Panc1 (cell line): Measurements from ENCODE around the gene FAF1. TPM values are rescaled to one million over a fixed set of nuclear protein-coding genes. Genes with fewer than 3 reads are reported as not detected.

Experiments used
- ATAC-seq: fragments of 200-7000 bp; cut with Tn5 transposase; 2 replicates; pipeline ENCODE4 v1.9.1; 2020; ENCODE audit warnings: mild to moderate bottlenecking, moderate library complexity
- BruUV-seq: library from RNA; stranded (reverse); fragments of 400-500 nt; replicated peaks from 2 replicates; lab custom pipeline; 2021; lab: Mats Ljungman, UMichigan
- CTCF ChIA-PET: fragments of 300-600 bp; sonication (Branson Sonifier 250); formaldehyde crosslinking; loops from one replicate; lab custom pipeline; 2022; ENCODE audit warnings: antibody characterized with exemption; lab: Charles Lee
- POLR2A ChIA-PET: fragments of 300-600 bp; sonication (Branson Sonifier 250); formaldehyde crosslinking; loops from one replicate; lab custom pipeline; 2022; ENCODE audit warnings: antibody characterized with exemption; lab: Charles Lee
- DNase-seq: peaks from one replicate; pipeline ENCODE4 v3.0.0-alpha.2; 2010; ENCODE audit warnings: low read depth, low spot score
- H3K27ac ChIP-seq: 2 replicates; pipeline ENCODE4 v1.5.1; 2011; ENCODE audit warnings: mild to moderate bottlenecking, low read length, inconsistent platforms
- H3K27me3 ChIP-seq: fragments of 200-500 bp; sonication (Bioruptor generic); 2 replicates; pipeline ENCODE4 v1.6.0; 2014; ENCODE audit warnings: low read length, inconsistent platforms; ENCODE audit not compliant: control insufficient read depth, insufficient read depth
- H3K36me3 ChIP-seq: fragments of 200-500 bp; sonication (Bioruptor generic); 2 replicates; pipeline ENCODE4 v1.5.1; 2014; ENCODE audit warnings: inconsistent platforms, mild to moderate bottlenecking, low read length, moderate library complexity; ENCODE audit not compliant: control insufficient read depth, insufficient read depth
- H3K4me1 ChIP-seq: 2 replicates; pipeline ENCODE4 v1.5.1; 2011; ENCODE audit warnings: inconsistent platforms, mild to moderate bottlenecking, low read length, moderate library complexity; ENCODE audit not compliant: control insufficient read depth, insufficient read depth
- H3K4me3 ChIP-seq, 2 experiments: 2 replicates each; pipeline ENCODE4 v1.5.1; 2011 to 2012; ENCODE audit warnings: low read depth in 2 of 2, low read length in 2 of 2, mild to moderate bottlenecking in 2 of 2, inconsistent platforms in 1 of 2, moderate library complexity in 1 of 2
- H3K9me3 ChIP-seq: fragments of 200-500 bp; sonication (Bioruptor generic); 2 replicates; pipeline ENCODE4 v1.5.1; 2014; ENCODE audit warnings: low read depth, mild to moderate bottlenecking, inconsistent platforms, low read length, moderate library complexity; ENCODE audit not compliant: control insufficient read depth, insufficient read depth
- CTCF ChIP-seq: fragments of 450-650 bp; IDR thresholded peaks from 2 replicates; pipeline ENCODE4 v1.5.1; 2017; ENCODE audit warnings: mild to moderate bottlenecking
- POLR2AphosphoS5 ChIP-seq: IDR thresholded peaks from 2 replicates; pipeline ENCODE4 v1.6.1; 2012; ENCODE audit warnings: mild to moderate bottlenecking, low read depth, low read length, moderate library complexity
- REST ChIP-seq, 2 experiments: IDR thresholded peaks; 2 replicates each; pipeline ENCODE4 v1.6.1; 2011 to 2012; ENCODE audit warnings: low read depth in 2 of 2, control low read depth in 1 of 2, low read length in 1 of 2, mild to moderate bottlenecking in 1 of 2, moderate library complexity in 1 of 2; ENCODE audit not compliant: insufficient read depth in 1 of 2
- SIN3A ChIP-seq: IDR thresholded peaks from 2 replicates; pipeline ENCODE4 v1.6.1; 2012; ENCODE audit warnings: low read depth, mild to moderate bottlenecking, low read length, moderate library complexity, borderline replicate concordance; ENCODE audit not compliant: insufficient read depth
- TCF7L2 ChIP-seq: IDR thresholded peaks from 2 replicates; pipeline ENCODE4 v1.6.1; 2011; ENCODE audit warnings: mild to moderate bottlenecking, low read depth, low read length, inconsistent platforms
- in situ Hi-C: cut with HindIII; loops from 2 replicates; pipeline ENCODE4 v1.10.0; 2016; ENCODE audit warnings: low sequenced_read_pairs, low pct_unique_long_range_greater_than_20kb
- intact Hi-C: fragments of 100-400 bp; cut with micrococcal nuclease; formaldehyde crosslinking; loops from one replicate; pipeline ENCODE4 v1.10.0; 2022; ENCODE audit not compliant: unreplicated experiment
- total RNA-seq: library from RNA; stranded (reverse); gene quantifications from one replicate; pipeline ENCODE4 v1.2.1, GENCODE V29; 2021; ENCODE audit not compliant: unreplicated experiment

FAF1 gene
- total RNA-seq, 1 experiment from 2014 or later, result 101 TPM

DNA sequence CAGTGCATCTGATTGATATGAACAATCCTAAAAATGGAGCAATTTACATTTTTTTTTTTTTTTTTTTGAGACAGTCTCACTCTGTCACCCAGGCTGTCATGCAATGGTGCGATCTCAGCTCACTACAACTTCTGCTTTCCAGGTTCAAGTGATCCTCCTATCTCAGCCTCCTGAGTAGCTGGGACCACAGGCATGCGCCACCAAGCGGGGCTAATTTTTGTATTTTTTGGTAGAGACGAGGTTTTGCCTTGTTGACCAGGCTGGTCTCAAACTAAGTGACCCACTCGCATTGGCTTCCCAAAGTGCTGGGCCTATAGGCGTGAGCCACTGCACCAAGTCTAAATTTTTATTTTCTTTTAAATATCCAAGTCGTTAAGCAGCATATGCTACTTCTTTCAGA is 109.0 kb downstream of the FAF1 start:
- ATAC-seq (no peak), DNase-seq (no peak)
- POLR2A ChIA-PET, result interaction anchor here (0.6 kb wide), 1 partner anchor 578 kb away, joined by 8 read pairs; no protein-coding TSS in a partner anchor
- CTCF ChIA-PET, result interaction anchor here (0.6 kb wide), 1 partner anchor 217 kb away, joined by 3 read pairs; no protein-coding TSS in a partner anchor
- no peaks in the 10 kb centered on the region for H3K27me3 ChIP-seq
- H3K9me3 ChIP-seq, result no peaks in the 10 kb centered on the region
- intact Hi-C loops, result no loop called here
- in situ Hi-C loops, result no loop called here
- H3K4me1 ChIP-seq, result no peaks in the 10 kb centered on the region
- TF ChIP-seq CTCF (no peak), POLR2AphosphoS5 (no peak), SIN3A (no peak), TCF7L2 (no peak), REST (IDR thresholded peaks at IDR 0.05; ENCODE audit: insufficient read depth in 1 of 2, low read depth in 2 of 2, low read length in 1 of 2) (no peak)
- H3K4me3 ChIP-seq, result no peak overlapping the region
- no peak overlapping the region for H3K27ac ChIP-seq
- no TSS peak for BruUV-seq
- H3K36me3 ChIP-seq, result no peaks in the 10 kb centered on the region

DNA sequence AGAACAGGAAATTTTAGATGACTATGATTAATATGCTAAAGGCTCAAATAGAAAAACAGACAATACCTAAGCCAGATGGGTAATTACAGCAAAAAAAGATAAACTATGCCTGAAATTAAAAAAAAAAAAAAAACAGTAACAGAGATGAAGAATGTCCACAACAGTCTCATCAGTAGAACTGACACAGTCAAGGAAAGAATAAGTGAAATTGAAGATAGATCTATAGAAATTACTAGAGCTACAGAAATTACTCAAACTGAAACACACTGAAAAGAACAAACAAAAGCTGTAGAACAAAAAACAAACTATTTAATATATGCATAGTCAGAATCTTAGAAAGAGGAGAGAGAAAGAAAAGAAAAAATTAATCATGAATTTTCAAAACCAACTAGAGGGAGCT is 112.8 kb downstream of the FAF1 start:
- BruUV-seq, result no TSS peak
- in situ Hi-C loops (no loop called here), intact Hi-C loops (no loop called here)
- Histone ChIP-seq H3K9me3 (no peaks in the 10 kb centered on the region), H3K27ac (no peak overlapping the region), H3K27me3 (no peaks in the 10 kb centered on the region), H3K36me3 (no peaks in the 10 kb centered on the region), H3K4me1 (no peaks in the 10 kb centered on the region), H3K4me3 (no peak overlapping the region)
- TF ChIP-seq CTCF (no peak), REST (IDR thresholded peaks at IDR 0.05; ENCODE audit: insufficient read depth in 1 of 2, low read depth in 2 of 2, low read length in 1 of 2) (no peak), TCF7L2 (no peak), POLR2AphosphoS5 (no peak), SIN3A (no peak)
- POLR2A ChIA-PET, result interaction anchor here (0.5 kb wide), 1 partner anchor 12 kb away, joined by 9 read pairs; no protein-coding TSS in a partner anchor
- ATAC-seq (no peak), DNase-seq (no peak)
- CTCF ChIA-PET, result no interaction called here
